HepG2 (cell line): ENCODE results near the gene AQP12A. TPM values are rescaled to one million over a fixed set of nuclear protein-coding genes. Genes with fewer than 3 reads are reported as not detected.

Experiments used
- ATAC-seq: fragments of 200-7000 bp; cut with Tn5 transposase; 3 replicates; pipeline ENCODE4 v1.9.1; 2020; ENCODE audit warnings: mild to moderate bottlenecking, moderate library complexity
- BruUV-seq: library from RNA; stranded (reverse); fragments of 400-500 nt; replicated peaks from 2 replicates; lab custom pipeline; 2021; lab: Mats Ljungman, UMichigan
- CTCF ChIA-PET: fragments of 300-600 bp; formaldehyde crosslinking; extraction: SDS; loops from one replicate; lab custom pipeline; 2021; ENCODE audit warnings: low total read pairs, inconsistent platforms, low intra/inter-chr PET ratio; lab: Yijun Ruan, JAX
- POLR2A ChIA-PET: fragments of 350-600 bp; sonication (Branson Sonifier 250); formaldehyde crosslinking; loops from one replicate; lab custom pipeline; 2020; ENCODE audit warnings: antibody characterized with exemption, inconsistent platforms; lab: Yijun Ruan, JAX
- DNase-seq: peaks from one replicate; pipeline ENCODE4 v3.0.0-alpha.2; 2015; ENCODE audit warnings: low spot score
- FAIRE-seq: peaks from 3 replicates; lab custom pipeline; 2011; peaks lifted over from hg19 to GRCh38; lab: Jason Lieb, UNC
- H2AFZ ChIP-seq: one replicate; pipeline ENCODE4 v1.6.1; 2011; ENCODE audit warnings: low read length, inconsistent platforms
- H3K27ac ChIP-seq: fragments of 300-600 bp; 3 replicates; pipeline ENCODE4 v1.8.0; 2011; ENCODE audit warnings: mixed run types, mild to moderate bottlenecking, mixed read lengths, low read length, inconsistent platforms; ENCODE audit not compliant: insufficient read depth; ENCODE audit errors: extremely low read length
- H3K27me3 ChIP-seq, 2 experiments: fragments of 200-600 bp in 1 of 2; 2 replicates in 1 of 2; 3 replicates in 1 of 2; pipeline versions ENCODE4 v1.6.0 to v1.8.0; 2011; ENCODE audit warnings: low read length in 2 of 2, mild to moderate bottlenecking in 2 of 2, moderate library complexity in 2 of 2, inconsistent platforms in 1 of 2; ENCODE audit not compliant: insufficient read depth in 2 of 2, control insufficient read depth in 1 of 2
- H3K36me3 ChIP-seq, 2 experiments: fragments of 200-600 bp in 1 of 2; replicated peaks in 1 of 2; 2 replicates in 1 of 2; 3 replicates in 1 of 2; pipeline versions ENCODE4 v1.5.1 to v1.8.0; 2011; ENCODE audit warnings: low read length in 2 of 2, inconsistent platforms in 1 of 2; ENCODE audit not compliant: insufficient read depth in 2 of 2, control insufficient read depth in 1 of 2
- H3K4me1 ChIP-seq: 2 replicates; pipeline ENCODE4 v1.5.1; 2012; ENCODE audit warnings: low read length, inconsistent platforms; ENCODE audit not compliant: insufficient read depth
- H3K4me2 ChIP-seq: 2 replicates; pipeline ENCODE4 v1.6.0; 2011; ENCODE audit warnings: low read depth, low read length, inconsistent platforms
- H3K4me3 ChIP-seq, 3 experiments: fragments of 200-600 bp in 1 of 3; sonication (generic), shearing (Covaris generic) in 1 of 3; replicated peaks in 1 of 3; 2 replicates each; pipeline ENCODE4 v1.5.1; 2011 to 2016; ENCODE audit warnings: low read length in 3 of 3, inconsistent platforms in 2 of 3, low read depth in 2 of 3, mild to moderate bottlenecking in 2 of 3, control low read depth in 1 of 3, mixed read lengths in 1 of 3; ENCODE audit not compliant: insufficient read depth in 1 of 3
- H3K79me2 ChIP-seq: one replicate; pipeline ENCODE4 v1.6.1; 2011; ENCODE audit warnings: low read length, inconsistent platforms; ENCODE audit not compliant: insufficient read depth
- H3K9ac ChIP-seq: 2 replicates; pipeline ENCODE4 v1.6.0; 2011; ENCODE audit warnings: mild to moderate bottlenecking, low read depth, low read length, inconsistent platforms; ENCODE audit not compliant: insufficient read depth
- H3K9me3 ChIP-seq: 2 replicates; pipeline ENCODE4 v1.5.1; 2012; ENCODE audit warnings: mild to moderate bottlenecking, low read length
- H4K20me1 ChIP-seq: 2 replicates; pipeline ENCODE4 v1.6.0; 2011; ENCODE audit warnings: inconsistent platforms, mild to moderate bottlenecking, low read length, moderate library complexity; ENCODE audit not compliant: insufficient read depth
- CREBL2 ChIP-seq: sonication (generic); formaldehyde crosslinking; IDR thresholded peaks from 2 replicates; pipeline ENCODE4 v1.8.1; 2023; ENCODE audit warnings: missing genetic modification reagents, mild to moderate bottlenecking, borderline replicate concordance
- HNF4A ChIP-seq: sonication (generic); formaldehyde crosslinking; IDR thresholded peaks from 2 replicates; pipeline ENCODE4 v1.4.0; 2020; ENCODE audit warnings: missing genetic modification reagents
- MED1 ChIP-seq: sonication (generic); formaldehyde crosslinking; IDR thresholded peaks from 2 replicates; pipeline ENCODE4 v1.4.0; 2020; ENCODE audit warnings: missing genetic modification reagents
- MTA3 ChIP-seq: sonication (generic); formaldehyde crosslinking; IDR thresholded peaks from 2 replicates; pipeline ENCODE4 v1.4.0; 2020; ENCODE audit warnings: missing genetic modification reagents
- PHF20 ChIP-seq: sonication (generic); formaldehyde crosslinking; IDR thresholded peaks from 2 replicates; pipeline ENCODE4 v1.5.0; 2020; ENCODE audit warnings: mild to moderate bottlenecking, missing genetic modification reagents
- SP4 ChIP-seq: sonication (generic); formaldehyde crosslinking; IDR thresholded peaks from 2 replicates; pipeline ENCODE4 v1.8.1; 2023; ENCODE audit warnings: mild to moderate bottlenecking, missing genetic modification reagents
- ZNF280D ChIP-seq: sonication (generic); formaldehyde crosslinking; IDR thresholded peaks from 2 replicates; pipeline ENCODE4 v1.5.1; 2020; ENCODE audit warnings: mild to moderate bottlenecking, missing genetic modification reagents
- ZNF407 ChIP-seq: sonication (generic); formaldehyde crosslinking; IDR thresholded peaks from one replicate; pipeline ENCODE4 v1.5.1; 2020; ENCODE audit warnings: mild to moderate bottlenecking, missing genetic modification reagents; ENCODE audit errors: not compliant biosample characterization
- ZNF703 ChIP-seq: sonication (generic); formaldehyde crosslinking; IDR thresholded peaks from 2 replicates; pipeline ENCODE4 v1.5.1; 2020; ENCODE audit warnings: missing genetic modification reagents, mild to moderate bottlenecking, moderate library complexity, borderline replicate concordance
- WGBS: methylation state at CpG from one replicate; pipeline ENCODE4 v1.1.6; 2017; ENCODE audit warnings: low lambda C conversion rate; 5-methylcytosine and 5-hydroxymethylcytosine counted together
- in situ Hi-C: cut with HindIII; loops from 2 replicates; pipeline ENCODE4 v1.10.0; 2017; ENCODE audit warnings: low pct_unique_long_range_greater_than_20kb; ENCODE audit not compliant: extremely low pct_ligation_motif_present
- intact Hi-C: fragments of 100-400 bp; cut with micrococcal nuclease; formaldehyde crosslinking; loops from one replicate; pipeline ENCODE4 v1.10.0; 2022; ENCODE audit not compliant: unreplicated experiment
- polyA plus RNA-seq, 8 experiments: library from polyadenylated mRNA; depleted of rRNA in 3 of 8; stranded (reverse) in 7 of 8; unstranded in 1 of 8; fragments of >200 nt; fragmentation: Illumina TruSeq in 4 of 8; extraction: Trizol in 4 of 8; gene quantifications; 2 replicates each; pipeline versions ENCODE4 v1.2.1 to v1.2.3, GENCODE V29; 2011 to 2016; ENCODE audit warnings: low read depth in 4 of 8, missing spikeins in 1 of 8, mixed read lengths in 1 of 8; ENCODE audit not compliant: insufficient read depth in 1 of 8
- total RNA-seq, 5 experiments: library from RNA; depleted of rRNA; stranded (reverse); fragments of >200 nt; fragmentation: Illumina TruSeq; extraction: Trizol; gene quantifications; 2 replicates each; pipeline ENCODE4 v1.2.3, GENCODE V29; 2016; ENCODE audit warnings: low read depth in 1 of 5
- TF ChIP-seq, protein P1 (sequence below): sonication (generic); formaldehyde crosslinking; IDR thresholded peaks from 2 replicates; pipeline ENCODE4 v1.8.0; 2022; ENCODE audit warnings: mild to moderate bottlenecking, missing genetic modification reagents, moderate library complexity

AQP12A gene
- total and polyA plus RNA-seq, 2 of the 13 experiments (the other 11 are each of a cell fraction or from before 2014, with no cell fraction given) = not detected

- in situ Hi-C loops (no loop called here), intact Hi-C loops (no loop called here)
- 22% methylated on average over 16 of the region's 35 CpGs for WGBS
- ATAC-seq (no peak), DNase-seq (no peak), FAIRE-seq (no peak)
- H3K36me3 ChIP-seq = no peaks in the 10 kb centered on the region
- H3K27ac ChIP-seq = no peak overlapping the region
- H3K27me3 ChIP-seq = peaks cover 41 to 94% of the 10 kb centered on the region in 2 experiments
- no TSS peak for BruUV-seq
- no peaks in the 10 kb centered on the region for H3K9me3 ChIP-seq
- H3K4me2 ChIP-seq = no peak overlapping the region
- no peak overlapping the region for H3K9ac ChIP-seq
- POLR2A ChIA-PET = no interaction called here
- H4K20me1 ChIP-seq = peaks cover 4% of the 10 kb centered on the region; the same call in 1 of the 2 replicates
- H3K4me3 ChIP-seq = no peak overlapping the region
- H3K79me2 ChIP-seq = no peaks in the 10 kb centered on the region
- H2AFZ ChIP-seq = no peak overlapping the region
- CTCF ChIA-PET = no interaction called here
- H3K4me1 ChIP-seq = no peaks in the 10 kb centered on the region
- TF ChIP-seq, protein P1, sequence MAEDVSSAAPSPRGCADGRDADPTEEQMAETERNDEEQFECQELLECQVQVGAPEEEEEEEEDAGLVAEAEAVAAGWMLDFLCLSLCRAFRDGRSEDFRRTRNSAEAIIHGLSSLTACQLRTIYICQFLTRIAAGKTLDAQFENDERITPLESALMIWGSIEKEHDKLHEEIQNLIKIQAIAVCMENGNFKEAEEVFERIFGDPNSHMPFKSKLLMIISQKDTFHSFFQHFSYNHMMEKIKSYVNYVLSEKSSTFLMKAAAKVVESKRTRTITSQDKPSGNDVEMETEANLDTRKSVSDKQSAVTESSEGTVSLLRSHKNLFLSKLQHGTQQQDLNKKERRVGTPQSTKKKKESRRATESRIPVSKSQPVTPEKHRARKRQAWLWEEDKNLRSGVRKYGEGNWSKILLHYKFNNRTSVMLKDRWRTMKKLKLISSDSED = no peak
- TF ChIP-seq MED1 = no peak
- no peak for TF ChIP-seq HNF4A (CRISPR knock-in tag)
- TF ChIP-seq ZNF703 = no peak
- TF ChIP-seq SP4 (CRISPR knock-in tag) = no peak
- TF ChIP-seq PHF20 (CRISPR knock-in tag) = no peak
- no peak for TF ChIP-seq CREBL2
- no peak for TF ChIP-seq ZNF407 (CRISPR knock-in tag)
- no peak for TF ChIP-seq ZNF280D (CRISPR knock-in tag)
- no peak for TF ChIP-seq MTA3 (CRISPR knock-in tag)
Observed at GRCh38 chr2:240736281-240737250, 44.9 kb downstream of the AQP12A start.
